ENCODE measurements around the gene RUVBL2.

The RUVBL2 gene

GRCh38 chr19:49061000-49061399, 67.3 kb downstream of the RUVBL2 start:
- H3K4me3 ChIP-seq (ENCODE audit: low read depth in 1 of 2, low read length in 2 of 2): no peak overlapping the region
- H3K27ac ChIP-seq (ENCODE audit: low read depth, low read length): no peak overlapping the region
- peaks cover 8% of the 10 kb centered on the region for H3K4me1 ChIP-seq (ENCODE audit: insufficient read depth, low read length)
- H3K9me3 ChIP-seq (ENCODE audit: low read length): no peaks in the 10 kb centered on the region
- H3K9ac ChIP-seq (ENCODE audit: low read length): no peak overlapping the region
- H3K36me3 ChIP-seq (ENCODE audit: insufficient read depth, low read length): no peaks in the 10 kb centered on the region
- peaks cover 6 to 59% of the 10 kb centered on the region in 2 donors for H3K27me3 ChIP-seq (ENCODE audit: control insufficient read depth in 1 of 2, insufficient read depth in 2 of 2, low read length in 2 of 2)

GRCh38 chr19:49061445-49061844, 67.8 kb downstream of the RUVBL2 start:
- H3K36me3 ChIP-seq (ENCODE audit: insufficient read depth, low read length): no peaks in the 10 kb centered on the region
- H3K9ac ChIP-seq (ENCODE audit: low read length): no peak overlapping the region
- peaks cover 8% of the 10 kb centered on the region for H3K4me1 ChIP-seq (ENCODE audit: insufficient read depth, low read length)
- peaks cover 6 to 61% of the 10 kb centered on the region in 2 donors for H3K27me3 ChIP-seq (ENCODE audit: control insufficient read depth in 1 of 2, insufficient read depth in 2 of 2, low read length in 2 of 2)
- no peaks in the 10 kb centered on the region for H3K9me3 ChIP-seq (ENCODE audit: low read length)
- no peak overlapping the region for H3K4me3 ChIP-seq (ENCODE audit: low read depth in 1 of 2, low read length in 2 of 2)
- no peak overlapping the region for H3K27ac ChIP-seq (ENCODE audit: low read depth, low read length)

- Histone ChIP-seq H3K9ac (ENCODE audit: low read length) (no peak overlapping the region), H3K4me3 (ENCODE audit: low read depth in 1 of 2, low read length in 2 of 2) (no peak overlapping the region), H3K36me3 (ENCODE audit: insufficient read depth, low read length) (no peaks in the 10 kb centered on the region), H3K27me3 (ENCODE audit: control insufficient read depth in 1 of 2, insufficient read depth in 2 of 2, low read length in 2 of 2) (peaks cover 6 to 50% of the 10 kb centered on the region in 2 donors), H3K4me1 (ENCODE audit: insufficient read depth, low read length) (no peaks in the 10 kb centered on the region), H3K27ac (ENCODE audit: low read depth, low read length) (no peak overlapping the region), H3K9me3 (ENCODE audit: low read length) (no peaks in the 10 kb centered on the region)
Measured at GRCh38 chr19:49064029-49064629, 70.4 kb downstream of the RUVBL2 start.

GRCh38 chr19:49064768-49065611, 71.3 kb downstream of the RUVBL2 start, which contains the start of gene NTF4:
Gene NTF4 (minus strand): TSS chr19:49064818. CDS start chr19:49061997, 2,821 bp downstream.
- no peaks in the 10 kb centered on the region for H3K36me3 ChIP-seq (ENCODE audit: insufficient read depth, low read length)
- H3K4me3 ChIP-seq (ENCODE audit: low read depth in 1 of 2, low read length in 2 of 2): no peak within 1 kb of the TSS
- H3K27me3 ChIP-seq (ENCODE audit: control insufficient read depth in 1 of 2, insufficient read depth in 2 of 2, low read length in 2 of 2): peaks cover 6 to 55% of the 10 kb centered on the region in 2 donors
- no peak within 1 kb of the TSS for H3K27ac ChIP-seq (ENCODE audit: low read depth, low read length)
- H3K9me3 ChIP-seq (ENCODE audit: low read length): no peaks in the 10 kb centered on the region
- no peak within 1 kb of the TSS for H3K9ac ChIP-seq (ENCODE audit: low read length)
- no peaks in the 10 kb centered on the region for H3K4me1 ChIP-seq (ENCODE audit: insufficient read depth, low read length)
